ENCODE results near the gene KCNAB3. TPM values are rescaled to one million over a fixed set of nuclear protein-coding genes. Genes with fewer than 3 reads are reported as not detected.

KCNAB3 gene
- total RNA-seq, 1 experiment from 2014 or later: not detected

DNA sequence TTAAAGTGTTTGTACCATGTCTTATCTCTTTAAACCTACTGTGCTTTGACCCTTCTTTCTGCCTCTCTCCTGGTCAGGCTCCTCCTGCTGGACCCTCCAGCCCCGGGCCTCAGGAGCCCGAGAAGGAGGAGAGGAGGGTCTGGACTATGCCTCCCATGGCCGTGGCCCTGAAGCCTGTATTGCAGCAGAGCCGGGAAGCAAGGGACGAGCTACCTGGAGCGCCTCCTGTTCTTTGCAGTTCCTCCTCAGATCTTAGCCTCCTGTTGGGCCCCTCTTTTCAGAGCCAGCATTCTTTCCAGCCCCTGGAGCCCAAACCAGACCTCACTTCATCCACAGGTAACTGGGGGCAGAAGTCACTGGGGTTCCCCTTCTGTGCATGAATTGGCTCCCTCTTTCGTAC, 16.0 kb upstream of the KCNAB3 start:
- in situ Hi-C loops (cut with HindIII; ENCODE audit: low pct_unique_long_range_greater_than_20kb, low sequenced_read_pairs): no loop called here
- no peak for DNase-seq (ENCODE audit: low read depth)

DNA sequence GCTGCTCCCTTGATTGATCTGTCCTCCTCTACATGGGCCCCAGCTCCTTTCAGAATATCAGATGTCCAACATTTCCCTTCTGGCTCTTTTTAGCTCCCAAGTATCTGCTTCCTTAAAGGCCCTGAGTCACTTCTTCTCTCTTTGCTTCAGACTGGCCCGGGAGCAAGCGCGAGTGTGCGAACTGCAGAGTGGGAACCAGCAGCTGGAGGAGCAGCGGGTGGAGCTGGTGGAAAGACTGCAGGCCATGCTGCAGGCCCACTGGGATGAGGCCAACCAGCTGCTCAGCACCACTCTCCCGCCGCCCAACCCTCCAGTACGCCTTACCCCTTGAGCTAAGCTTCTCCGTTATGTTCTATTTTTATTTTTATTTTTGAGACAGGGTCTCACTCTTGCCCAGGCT, 14.7 kb upstream of the KCNAB3 start:
- no peak for DNase-seq (ENCODE audit: low read depth)

DNA sequence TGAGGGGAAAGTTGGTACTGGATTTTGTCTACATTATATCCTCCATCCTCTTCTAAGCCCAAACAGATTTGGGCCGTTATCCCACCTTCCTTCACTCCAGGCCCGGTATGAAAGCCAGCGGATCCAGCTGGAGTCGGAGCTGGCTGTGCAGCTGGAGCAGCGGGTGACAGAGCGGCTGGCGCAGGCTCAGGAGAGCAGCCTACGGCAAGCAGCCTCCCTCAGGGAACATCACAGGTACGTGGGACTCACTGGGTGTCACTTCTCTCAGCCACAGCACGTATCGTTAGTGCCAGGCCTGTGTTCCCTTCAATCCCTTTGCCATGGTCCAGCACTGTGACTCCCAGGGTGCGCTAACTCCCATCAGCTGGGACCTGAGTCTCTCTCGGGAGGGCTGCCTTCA, 13.6 kb upstream of the KCNAB3 start:
- DNase-seq (ENCODE audit: low read depth): no peak

More for the DNA sequence above, 14.7 kb upstream of the KCNAB3 start:
- in situ Hi-C loops (cut with HindIII; ENCODE audit: low pct_unique_long_range_greater_than_20kb, low sequenced_read_pairs): no loop called here

DNA sequence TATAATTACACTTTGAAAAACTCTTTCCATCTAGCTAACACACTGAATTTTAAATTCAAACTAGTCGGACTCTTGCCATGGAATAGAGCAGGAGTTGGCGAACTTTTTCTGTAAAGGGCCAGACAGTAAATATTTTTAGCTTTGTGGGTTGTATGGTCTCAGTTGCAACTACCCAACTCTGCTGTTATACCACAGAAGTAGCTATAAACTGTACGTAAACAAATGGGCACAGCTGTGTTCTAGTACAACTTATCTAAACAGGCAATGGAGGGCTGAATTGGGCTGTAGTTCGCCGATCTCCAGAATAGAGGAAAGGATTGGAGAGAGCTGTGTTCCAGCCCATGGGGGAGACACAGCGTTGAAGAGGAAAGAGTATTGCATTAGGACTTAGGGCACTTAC, 11.1 kb upstream of the KCNAB3 start:
- DNase-seq (ENCODE audit: low read depth): no peak
- in situ Hi-C loops (cut with HindIII; ENCODE audit: low pct_unique_long_range_greater_than_20kb, low sequenced_read_pairs): no loop called here

More for the DNA sequence above, 13.6 kb upstream of the KCNAB3 start:
- in situ Hi-C loops (cut with HindIII; ENCODE audit: low pct_unique_long_range_greater_than_20kb, low sequenced_read_pairs): no loop called here

DNA sequence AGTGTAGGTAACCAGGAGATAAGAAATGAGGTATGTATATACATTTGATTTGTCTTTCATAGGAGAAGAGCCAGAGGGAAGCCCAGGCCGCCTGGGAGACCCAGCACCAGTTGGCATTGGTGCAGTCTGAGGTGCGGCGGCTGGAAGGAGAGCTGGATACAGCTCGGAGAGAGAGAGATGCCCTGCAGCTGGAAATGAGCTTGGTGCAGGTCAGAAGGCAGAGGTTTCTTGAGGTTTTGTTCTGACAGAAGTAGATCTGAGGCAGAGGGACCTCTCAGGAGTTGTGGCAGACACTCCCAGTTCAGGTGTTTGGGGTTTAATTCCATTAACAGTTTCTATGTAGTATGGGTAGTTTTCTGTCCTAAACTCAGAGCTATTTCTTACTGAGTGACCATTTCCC, 10.4 kb upstream of the KCNAB3 start:
- in situ Hi-C loops (cut with HindIII; ENCODE audit: low pct_unique_long_range_greater_than_20kb, low sequenced_read_pairs): no loop called here

DNA sequence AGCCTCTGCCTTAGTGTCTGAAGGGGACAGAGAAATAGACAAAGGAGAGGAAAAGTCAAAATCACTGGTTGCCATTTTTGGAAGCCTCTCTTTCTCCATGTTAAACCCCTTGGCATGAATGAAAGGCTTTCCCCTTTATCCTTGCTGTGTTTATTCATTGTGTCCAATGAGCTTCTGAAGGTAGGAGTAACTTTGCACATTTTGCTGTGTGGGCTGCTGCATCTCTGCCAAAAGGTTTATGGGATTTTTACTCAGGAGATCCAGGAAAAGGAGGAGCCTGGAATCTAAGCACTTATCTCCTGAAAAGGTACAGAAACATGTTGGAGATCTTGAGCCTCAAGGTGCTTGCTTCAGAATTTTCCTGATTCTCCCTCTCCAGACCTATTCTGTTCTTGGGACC, 6.2 kb upstream of the KCNAB3 start:
- in situ Hi-C loops (cut with HindIII; ENCODE audit: low pct_unique_long_range_greater_than_20kb, low sequenced_read_pairs): no loop called here

More for the DNA sequence above, 10.4 kb upstream of the KCNAB3 start:
- DNase-seq (ENCODE audit: low read depth): no peak

DNA sequence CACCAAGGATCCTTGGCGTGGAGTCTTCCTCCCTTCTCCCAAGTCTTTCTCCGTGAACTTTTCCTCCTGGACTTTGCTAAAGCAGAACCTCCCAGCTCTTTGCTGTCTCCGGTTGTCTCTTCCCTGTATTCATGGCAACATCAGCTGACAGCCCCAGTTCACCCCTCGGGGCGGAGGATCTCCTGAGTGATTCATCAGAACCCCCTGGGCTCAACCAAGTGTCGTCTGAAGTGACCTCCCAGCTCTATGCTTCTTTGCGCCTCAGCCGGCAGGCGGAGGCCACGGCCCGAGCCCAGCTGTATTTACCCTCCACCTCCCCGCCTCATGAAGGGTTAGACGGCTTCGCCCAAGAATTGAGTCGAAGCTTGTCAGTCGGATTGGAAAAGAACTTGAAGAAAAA, 3.3 kb upstream of the KCNAB3 start:
- DNase-seq (ENCODE audit: low read depth): peak; percentile 38
- in situ Hi-C loops (cut with HindIII; ENCODE audit: low pct_unique_long_range_greater_than_20kb, low sequenced_read_pairs): no loop called here

More for the DNA sequence above, 6.2 kb upstream of the KCNAB3 start:
- no peak for DNase-seq (ENCODE audit: low read depth)

DNA sequence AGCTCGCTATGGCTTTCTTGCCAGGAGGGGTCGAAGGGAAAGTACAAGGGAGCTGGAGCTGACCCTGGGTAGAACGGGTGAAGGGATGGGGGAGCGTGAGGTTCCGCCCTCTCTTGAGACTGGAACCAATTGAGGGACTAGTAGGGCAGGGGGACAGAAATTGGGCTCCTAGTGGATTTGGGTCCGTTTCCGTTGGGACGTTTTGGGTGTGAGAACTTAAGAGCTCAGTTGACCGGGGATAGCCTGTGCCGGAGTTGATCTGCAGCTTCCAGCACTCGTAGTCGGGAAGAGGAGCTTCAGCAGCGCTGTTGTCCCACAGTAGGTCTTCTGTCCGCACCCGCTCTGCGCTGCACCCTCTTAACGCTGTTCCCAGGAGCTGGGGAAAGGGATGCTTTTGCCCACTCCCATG, 2.8 kb upstream of the KCNAB3 start:
- in situ Hi-C loops (cut with HindIII; ENCODE audit: low pct_unique_long_range_greater_than_20kb, low sequenced_read_pairs): no loop called here

DNA sequence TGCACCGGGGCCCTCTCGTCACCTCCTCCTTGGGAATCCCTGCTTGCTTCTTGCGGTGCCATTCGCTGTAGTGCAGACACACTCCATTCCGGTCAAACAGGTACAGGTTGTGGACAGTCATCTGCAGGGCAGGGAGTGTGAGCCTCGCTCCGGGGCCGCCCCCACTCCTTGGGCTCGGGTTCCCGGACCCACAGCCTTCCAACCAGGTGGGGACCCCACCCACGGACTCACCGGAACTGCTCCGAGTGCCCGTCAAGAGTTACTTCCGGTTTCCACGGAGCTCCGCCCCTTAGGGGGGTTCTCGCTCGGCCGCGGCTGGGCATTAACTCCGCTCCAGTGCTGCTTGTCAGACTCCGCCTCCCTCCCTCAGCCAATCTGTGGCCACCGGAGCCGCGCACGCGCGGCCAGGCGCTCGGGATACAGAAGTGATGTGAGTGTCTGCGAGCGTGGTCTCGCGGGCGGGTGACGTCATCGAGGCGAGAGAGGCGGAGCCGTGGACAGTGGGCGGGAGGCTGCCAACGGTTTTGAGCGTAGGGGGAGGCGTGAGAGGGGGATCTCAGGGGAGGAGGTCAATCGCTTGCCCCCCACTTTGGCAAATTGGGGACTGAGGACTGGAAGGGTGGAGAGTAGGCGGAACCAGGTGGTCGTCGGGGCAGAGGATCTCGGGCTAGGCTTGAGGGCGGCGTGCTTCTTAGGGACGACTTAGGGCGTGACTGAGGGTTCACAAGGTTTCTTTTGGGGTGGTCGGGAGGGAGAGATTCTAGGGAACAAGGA, 2.2 kb upstream of the KCNAB3 start, which contains the start of the genes CNTROB and TRAPPC1:
TSS of gene CNTROB (plus strand) at position 498 of the 774 bp plus-strand sequence. CDS start 874 bp downstream, outside the sequence.
TSS of gene TRAPPC1 (minus strand) at position 238 of the 774 bp plus-strand sequence. CDS start at position 121, 117 bp downstream.
- DNase-seq (ENCODE audit: low read depth): peak; percentile 94
- in situ Hi-C loops (cut with HindIII; ENCODE audit: low pct_unique_long_range_greater_than_20kb, low sequenced_read_pairs): no loop called here

More for the DNA sequence above, 2.8 kb upstream of the KCNAB3 start:
- DNase-seq (ENCODE audit: low read depth): peak; percentile 19

DNA sequence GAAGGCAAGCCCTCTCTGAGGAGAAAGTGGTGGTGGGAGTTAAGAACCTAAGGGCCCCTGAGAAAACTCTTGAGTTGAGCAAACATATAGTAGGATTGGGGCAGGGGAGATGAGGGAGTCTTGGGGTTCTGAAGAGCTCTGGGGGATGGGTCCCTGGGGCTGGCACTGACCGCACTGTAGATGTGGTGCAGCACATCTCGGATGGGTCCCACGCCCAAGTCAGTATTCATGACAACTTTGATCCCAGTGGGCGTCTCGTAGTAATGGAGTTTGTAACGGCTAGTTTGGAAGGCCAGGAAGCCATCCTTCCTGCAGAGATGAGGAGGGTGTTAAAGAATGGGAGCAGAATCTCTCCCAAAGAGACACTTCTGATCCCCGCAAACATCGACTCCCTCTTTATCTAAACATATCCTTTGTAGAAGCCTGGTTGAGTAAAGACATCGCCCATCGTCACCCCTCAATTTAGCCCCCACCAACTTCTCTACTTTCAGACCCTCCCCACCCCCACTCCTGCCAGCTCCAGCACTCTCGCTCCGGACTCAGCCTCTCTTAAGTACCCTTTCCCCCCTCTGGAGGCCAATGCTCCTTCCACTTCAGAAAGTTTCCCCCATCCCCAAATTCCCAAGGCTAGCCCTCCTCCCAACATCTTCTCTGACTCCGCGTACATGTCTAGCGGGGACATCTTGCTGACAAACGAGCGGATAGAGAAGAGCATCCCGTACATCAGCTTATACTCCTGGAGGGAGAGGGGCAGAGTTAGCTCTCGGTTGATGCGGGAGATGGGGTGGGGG, 1.4 kb upstream of the KCNAB3 start:
- in situ Hi-C loops (cut with HindIII; ENCODE audit: low pct_unique_long_range_greater_than_20kb, low sequenced_read_pairs): no loop called here
- DNase-seq (ENCODE audit: low read depth): no peak

DNA sequence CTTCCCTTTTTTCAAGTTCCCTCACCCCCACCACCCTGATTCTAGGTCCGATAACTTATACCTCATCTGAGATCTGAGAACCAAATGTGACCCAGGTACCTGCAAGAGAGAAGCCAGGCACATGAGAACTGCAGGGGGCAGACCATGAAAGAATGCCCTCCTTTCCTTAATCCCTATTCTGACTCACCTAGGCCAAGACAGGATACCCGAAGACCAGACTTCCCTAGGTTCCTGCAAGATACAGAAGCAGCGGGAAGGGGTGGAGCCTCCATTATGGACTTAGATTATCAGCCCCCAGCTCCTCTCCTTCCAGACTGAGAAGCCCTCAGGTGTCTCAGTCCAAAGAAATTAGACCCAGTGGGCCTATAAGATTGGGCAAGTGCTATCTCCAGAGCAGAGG, 2.1 kb downstream of the KCNAB3 start:
- in situ Hi-C loops (cut with HindIII; ENCODE audit: low pct_unique_long_range_greater_than_20kb, low sequenced_read_pairs): no loop called here
- DNase-seq (ENCODE audit: low read depth): no peak

DNA sequence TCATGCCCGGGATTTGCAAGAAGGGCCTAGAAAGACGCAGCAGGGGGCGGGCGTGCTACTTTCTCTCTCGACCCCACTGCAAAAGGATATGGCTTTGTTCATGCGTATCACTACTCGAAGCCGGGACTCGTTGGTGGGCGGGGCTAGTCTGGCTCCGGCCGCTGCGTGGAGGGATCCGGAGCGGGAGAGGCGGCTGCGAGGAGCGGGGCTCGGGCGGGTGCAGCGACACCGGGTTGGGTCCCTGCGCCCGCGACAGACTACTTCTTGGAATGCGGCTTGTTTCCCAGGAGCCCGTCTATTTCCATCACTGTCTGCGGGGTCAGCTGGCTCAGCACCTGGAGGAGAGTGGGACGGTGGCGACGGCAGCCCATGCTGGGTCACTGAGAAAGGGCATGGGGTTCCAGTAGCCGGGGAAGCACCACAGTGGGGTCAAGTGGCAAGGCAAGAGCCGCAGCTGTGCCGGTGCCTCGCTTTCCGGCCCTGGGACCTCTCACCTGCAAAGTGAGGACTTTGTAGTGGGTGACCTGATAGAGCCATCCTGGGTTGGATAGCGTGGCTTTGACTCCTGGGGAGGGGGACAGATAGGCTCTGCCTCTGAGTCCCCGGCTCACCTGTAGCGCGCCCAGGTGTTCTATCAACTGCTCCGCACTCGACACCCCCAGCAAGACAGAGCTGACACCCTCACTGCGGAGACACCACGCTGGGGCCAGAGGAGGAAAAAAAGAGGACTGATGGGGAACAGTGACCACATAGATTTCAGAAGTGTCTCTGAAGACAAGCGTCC, 6.6 kb downstream of the KCNAB3 start:
- no peak for DNase-seq (ENCODE audit: low read depth)
- in situ Hi-C loops (cut with HindIII; ENCODE audit: low pct_unique_long_range_greater_than_20kb, low sequenced_read_pairs): no loop called here

DNA sequence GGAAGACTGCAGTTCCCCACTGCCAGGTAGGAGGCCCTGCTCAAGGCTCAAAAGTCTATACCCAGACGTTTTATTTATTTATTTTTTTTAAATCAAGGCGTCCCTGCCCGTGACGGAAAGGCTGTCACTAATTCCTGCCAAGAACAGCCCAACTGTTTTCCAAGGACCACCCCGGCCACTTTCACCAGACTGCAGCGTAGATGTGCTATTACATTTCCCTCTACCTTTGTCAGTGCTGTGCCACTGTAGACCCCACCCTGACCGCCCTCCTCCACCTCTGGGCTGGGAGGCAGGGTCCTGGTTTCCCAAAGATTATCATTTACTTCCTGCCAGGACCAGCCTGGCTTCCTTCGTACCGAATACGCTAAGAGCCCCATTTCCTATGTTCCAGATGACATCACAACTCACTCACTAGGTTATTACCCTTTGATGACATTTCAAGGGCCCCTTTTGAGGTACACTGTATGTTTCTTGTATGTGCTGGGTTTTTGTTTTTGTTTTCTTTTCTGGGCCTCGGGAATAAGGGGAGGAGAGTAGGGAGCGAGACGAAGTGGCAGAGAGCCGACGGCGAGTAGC, 7.3 kb downstream of the KCNAB3 start:
- DNase-seq (ENCODE audit: low read depth): no peak
- in situ Hi-C loops (cut with HindIII; ENCODE audit: low pct_unique_long_range_greater_than_20kb, low sequenced_read_pairs): no loop called here

DNA sequence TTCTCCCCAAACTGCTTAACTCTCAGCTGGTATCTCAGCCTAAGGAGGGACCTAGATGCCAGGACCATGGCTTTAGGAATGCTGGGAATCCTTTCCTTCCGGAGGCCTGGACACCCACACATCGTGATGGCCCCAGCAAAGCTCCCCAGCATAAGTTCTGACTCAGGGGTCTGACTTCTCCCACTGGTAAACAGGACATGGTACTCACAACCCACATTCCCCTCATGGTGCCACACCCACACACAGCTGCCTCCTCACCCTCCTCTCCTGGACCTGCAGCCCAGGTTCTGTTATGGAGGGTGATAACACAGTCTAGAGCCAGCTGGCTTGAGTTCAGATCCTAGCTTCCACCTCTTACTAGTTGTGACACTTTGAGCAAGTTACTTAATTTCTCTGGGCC, 12.8 kb downstream of the KCNAB3 start:
- in situ Hi-C loops (cut with HindIII; ENCODE audit: low pct_unique_long_range_greater_than_20kb, low sequenced_read_pairs): no loop called here
- DNase-seq (ENCODE audit: low read depth): no peak

DNA sequence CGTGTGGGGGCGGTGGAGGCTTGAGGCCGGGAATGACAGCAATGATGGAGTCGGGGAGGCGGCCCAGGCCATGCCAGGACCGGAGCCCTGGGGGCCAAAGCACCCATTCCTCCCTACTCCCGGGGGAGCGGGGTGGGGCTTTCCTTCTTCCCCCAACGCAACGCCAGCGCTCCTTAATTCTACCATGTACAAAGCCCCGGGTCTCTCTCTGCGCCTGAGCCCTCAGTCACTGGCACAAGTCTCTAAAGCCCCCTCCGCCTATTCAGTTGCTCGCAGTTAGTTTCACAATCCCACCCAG, 13.3 kb downstream of the KCNAB3 start:
- no peak for DNase-seq (ENCODE audit: low read depth)
- in situ Hi-C loops (cut with HindIII; ENCODE audit: low pct_unique_long_range_greater_than_20kb, low sequenced_read_pairs): no loop called here

DNA sequence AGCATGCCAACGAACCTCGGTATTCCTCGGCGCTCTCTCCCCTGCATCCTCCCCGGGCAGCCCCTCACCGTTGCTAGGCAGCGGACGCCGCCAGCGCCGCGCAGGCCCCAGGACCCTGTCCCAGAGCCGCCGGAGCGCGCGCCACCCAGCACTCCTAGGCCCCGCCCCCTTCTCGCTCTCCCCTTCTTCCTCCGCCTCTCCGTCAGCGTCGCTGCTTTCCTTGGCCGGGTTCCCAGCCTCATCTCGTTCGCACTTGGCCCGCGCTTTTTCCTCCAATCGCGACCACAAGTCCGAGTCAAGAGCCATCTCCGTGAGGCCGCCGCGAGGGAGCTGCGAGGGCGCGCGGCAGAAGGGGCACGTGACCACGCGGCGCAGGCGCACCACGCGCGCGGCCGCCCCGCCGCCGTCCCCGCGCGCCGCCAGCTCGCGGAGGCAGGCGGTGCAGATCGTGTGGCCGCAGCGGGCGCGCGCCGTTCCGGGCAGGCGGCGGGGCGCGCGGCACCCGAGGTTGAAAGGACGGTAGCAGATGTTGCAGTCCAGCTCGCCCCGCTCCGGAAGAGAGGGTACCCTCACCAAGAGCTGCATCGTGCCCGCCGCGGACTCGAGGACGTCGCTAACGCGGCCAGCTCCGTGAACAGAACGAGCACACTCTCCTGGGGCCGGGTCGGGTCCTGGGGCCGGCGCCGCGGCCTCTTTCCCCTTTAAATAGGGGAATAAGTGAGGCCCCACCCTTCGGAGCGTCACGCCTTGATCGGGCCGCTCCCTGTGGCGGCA, 13.9 kb downstream of the KCNAB3 start, which contains the start of gene RNF227:
TSS of gene RNF227 (minus strand) at position 679 of the 774 bp plus-strand sequence. CDS start at position 585, 94 bp downstream.
- in situ Hi-C loops (cut with HindIII; ENCODE audit: low pct_unique_long_range_greater_than_20kb, low sequenced_read_pairs): no loop called here
- DNase-seq (ENCODE audit: low read depth): peak; percentile 97

DNA sequence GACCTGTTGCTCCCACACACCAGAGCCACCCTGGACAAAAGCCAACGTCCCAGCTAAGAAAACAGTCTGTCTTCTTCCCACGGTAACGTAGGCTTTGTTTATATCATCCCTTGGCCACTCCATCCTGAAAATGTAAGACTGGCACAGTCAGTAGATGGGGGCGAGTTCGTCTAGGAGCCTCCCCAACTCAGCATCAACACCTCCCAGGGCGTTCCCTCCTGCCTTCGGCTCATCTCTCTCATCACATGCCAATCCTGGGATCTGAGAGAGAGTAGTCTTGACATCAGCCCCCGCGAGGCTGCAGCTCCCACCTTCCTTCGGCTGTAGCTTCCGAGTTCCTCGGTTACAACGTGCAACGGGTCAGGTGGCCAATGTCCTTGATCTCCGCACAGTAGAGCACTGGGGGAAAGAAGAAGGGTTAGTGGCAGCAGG, 14.5 kb downstream of the KCNAB3 start:
- in situ Hi-C loops (cut with HindIII; ENCODE audit: low pct_unique_long_range_greater_than_20kb, low sequenced_read_pairs): no loop called here

More for the DNA sequence above, 14.5 kb downstream of the KCNAB3 start:
- no peak for DNase-seq (ENCODE audit: low read depth)

Measured in Caki2 (cell line).